GM19395 (cell line): ENCODE data around the gene CARD10.

ENCODE experiments used
- ATAC-seq: cut with Tn5 transposase; IDR thresholded peaks from one replicate; pipeline ENCODE4 v1.9.1; 2021; ENCODE audit warnings: mild to moderate bottlenecking, moderate library complexity; ENCODE audit not compliant: unreplicated experiment

Gene CARD10

DNA sequence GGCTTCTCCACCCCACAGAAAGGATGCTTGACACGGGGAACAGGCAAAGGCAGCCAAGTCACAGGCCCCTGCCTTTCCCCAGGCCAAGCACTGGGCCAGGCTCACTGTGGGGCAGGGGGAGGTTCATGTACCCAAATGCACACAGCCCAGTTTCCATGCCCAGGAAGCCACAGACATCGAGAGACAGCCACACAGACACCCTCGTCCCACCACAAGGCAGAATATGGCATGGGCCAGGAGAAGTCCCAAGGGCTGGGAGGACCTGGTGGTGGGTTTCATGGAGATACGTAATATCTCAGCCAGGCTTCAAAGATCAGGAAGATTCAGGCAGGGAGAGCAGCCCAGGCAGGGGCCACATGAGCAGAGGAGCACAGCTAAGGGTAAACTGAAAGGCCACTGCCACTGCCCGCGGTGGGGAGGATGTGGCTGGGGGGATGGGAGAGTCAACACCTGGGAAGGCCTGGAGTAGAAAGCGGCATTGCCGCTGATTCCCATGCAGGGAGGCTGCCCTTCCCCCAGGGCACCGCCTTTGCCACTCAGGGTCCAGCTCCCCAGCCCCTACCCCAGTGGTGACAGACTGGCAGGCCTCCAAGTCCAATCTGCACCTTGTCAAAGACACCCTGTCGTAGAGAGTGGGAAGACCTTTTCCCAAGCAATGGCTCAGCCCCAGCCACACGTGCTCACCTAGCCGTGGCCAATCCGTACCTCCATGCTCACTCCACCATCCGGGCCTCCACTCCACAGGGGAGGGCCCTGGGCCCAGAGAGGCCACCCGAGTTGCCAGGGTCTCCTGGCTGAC, 30.7 kb downstream of the CARD10 start:
- ATAC-seq, result no peak

- no peak for ATAC-seq
These were observed 31.6 kb downstream of the CARD10 start for GRCh38 chr22:37487571-37487970.

DNA sequence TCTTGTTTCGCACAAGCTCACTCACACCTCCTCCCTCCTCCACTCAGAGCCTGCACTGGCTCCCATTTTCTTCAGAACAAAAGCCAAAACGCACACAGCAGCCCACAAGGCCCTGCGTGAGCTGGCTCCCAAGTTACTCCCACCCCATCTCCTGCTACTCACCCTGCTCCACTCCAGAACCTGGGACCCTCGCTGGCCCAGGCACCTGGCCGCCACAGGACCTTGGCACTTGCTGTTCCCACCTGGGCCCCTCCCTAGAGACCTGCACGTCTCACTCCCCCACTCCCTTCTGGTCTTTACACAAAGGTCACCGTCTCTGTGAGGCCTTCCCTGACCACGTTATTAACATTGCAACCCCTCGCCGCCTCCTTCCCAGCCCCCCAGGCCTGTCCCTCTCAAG, 32.1 kb downstream of the CARD10 start:
- ATAC-seq, result no peak

- ATAC-seq, result peak; percentile 71
These were observed 32.9 kb downstream of the CARD10 start, which contains the start of gene MFNG for GRCh38 chr22:37486224-37486845. Gene MFNG (minus strand): TSS chr22:37486384. CDS start chr22:37486177, 207 bp downstream.

DNA sequence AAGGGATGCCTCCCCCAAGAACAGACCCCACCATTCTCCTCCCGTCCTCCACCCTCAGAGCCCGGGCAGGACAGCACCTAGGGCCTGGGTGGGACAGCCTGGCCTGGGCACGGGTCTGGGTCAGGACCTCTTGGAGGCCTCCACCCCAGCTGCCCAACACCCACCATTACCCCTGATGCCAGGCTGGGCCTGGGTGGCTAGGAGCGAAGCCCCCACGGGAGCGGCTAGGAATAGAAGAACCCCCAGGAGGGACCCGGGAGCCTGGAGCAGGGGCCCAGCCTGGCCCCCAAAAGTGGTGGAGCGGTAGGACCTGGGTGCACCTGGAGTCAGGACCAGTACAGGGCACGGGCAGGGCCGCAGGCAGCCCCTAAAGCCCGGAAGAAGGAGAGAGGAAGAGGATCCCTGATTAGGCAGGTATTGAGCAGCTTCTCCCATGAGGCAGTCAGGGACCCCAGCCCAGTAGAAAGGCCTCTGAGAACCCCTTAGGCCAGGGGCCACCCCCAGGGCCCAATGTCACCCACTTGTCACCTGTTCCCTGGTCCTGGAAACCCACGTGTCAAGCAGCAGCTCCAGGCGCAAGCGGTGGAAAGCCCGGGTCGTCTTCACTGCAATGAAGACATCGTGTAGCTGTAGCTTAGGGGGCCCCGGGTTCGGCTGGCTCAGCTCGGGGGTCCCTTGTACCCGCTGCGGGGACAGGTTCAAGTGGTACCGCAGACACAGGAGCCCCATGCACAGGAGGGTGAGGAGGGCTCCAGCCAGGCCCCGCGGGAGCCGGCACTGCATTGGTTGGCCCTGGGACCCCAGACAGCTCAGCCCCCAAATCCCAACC, 33.6 kb downstream of the CARD10 start:
- peak; percentile 28 for ATAC-seq

GRCh38 chr22:37484480-37485394, 34.5 kb downstream of the CARD10 start:
- no peak for ATAC-seq

- ATAC-seq, result no peak
These were observed 36.2 kb downstream of the CARD10 start for GRCh38 chr22:37483050-37483449.

GRCh38 chr22:37482244-37482643, 37.0 kb downstream of the CARD10 start:
- ATAC-seq, result no peak

- ATAC-seq, result no peak
These were observed 37.8 kb downstream of the CARD10 start for GRCh38 chr22:37481347-37481907.

GRCh38 chr22:37480387-37481346, 38.5 kb downstream of the CARD10 start:
- ATAC-seq, result no peak

DNA sequence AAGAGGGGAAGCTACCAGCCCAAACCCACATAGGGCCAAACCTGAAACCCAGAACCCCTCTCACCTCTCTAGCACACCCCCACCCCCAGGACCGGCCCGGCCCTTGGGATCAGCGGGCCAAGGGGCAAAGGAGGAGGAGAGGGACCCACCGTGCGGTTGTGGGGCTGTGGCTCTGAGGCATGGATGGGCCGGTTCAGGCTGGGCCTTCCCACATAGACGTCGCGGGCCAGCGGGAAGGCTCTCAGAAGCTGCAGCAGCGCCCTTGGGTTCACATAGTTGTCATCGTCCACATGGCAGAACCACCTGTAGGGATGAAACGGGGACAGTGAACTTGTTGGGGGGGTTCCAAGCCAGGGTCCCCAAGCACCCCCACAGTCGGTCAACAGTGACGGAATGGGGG, 40.0 kb downstream of the CARD10 start:
- ATAC-seq, result no peak

DNA sequence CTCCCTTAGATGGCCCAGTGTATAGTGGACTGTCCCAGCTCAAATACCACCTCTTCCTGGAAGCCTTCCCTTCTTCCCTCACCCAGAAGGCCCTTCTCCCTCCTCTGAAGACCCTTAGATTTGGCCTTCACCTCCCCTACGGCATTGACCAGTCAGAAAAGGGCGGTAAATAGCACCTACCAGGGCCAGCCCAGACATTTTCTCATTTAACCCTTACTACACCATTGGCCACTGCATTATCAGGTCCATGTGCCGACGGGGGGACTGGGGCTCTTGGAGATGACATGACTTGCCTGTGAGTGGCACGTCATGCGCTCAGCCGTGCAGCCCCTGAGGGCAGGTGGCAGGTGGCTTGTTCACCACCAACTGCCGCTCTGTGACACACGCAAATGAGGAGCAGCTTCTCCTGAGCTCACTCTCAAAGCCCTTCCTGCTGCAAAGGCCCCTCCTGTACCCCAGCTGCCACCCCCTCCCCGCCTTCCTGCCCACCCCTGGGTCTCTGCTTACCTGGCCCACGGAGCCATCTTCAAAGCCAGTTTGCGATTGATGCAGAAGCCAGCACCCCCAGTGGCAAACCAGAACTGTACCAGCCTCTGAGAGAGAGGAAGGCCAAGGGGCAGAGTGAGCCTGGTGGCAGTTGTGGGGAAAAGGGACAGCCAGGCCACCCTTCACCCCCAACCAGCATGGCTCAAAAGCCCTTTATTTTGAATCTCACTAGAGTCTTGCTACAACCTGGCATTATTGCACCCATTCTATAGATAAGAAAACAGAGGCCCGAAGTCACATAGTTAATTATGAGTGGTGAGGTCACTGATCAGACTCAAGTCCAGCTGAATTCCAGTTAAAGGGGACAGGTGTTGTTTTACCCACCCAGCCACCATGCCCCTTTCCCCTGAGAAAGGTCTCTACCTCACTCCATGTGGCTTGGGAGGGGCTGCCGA, 42.6 kb downstream of the CARD10 start:
- no peak for ATAC-seq

GRCh38 chr22:37474447-37475090, 44.6 kb downstream of the CARD10 start:
- no peak for ATAC-seq

DNA sequence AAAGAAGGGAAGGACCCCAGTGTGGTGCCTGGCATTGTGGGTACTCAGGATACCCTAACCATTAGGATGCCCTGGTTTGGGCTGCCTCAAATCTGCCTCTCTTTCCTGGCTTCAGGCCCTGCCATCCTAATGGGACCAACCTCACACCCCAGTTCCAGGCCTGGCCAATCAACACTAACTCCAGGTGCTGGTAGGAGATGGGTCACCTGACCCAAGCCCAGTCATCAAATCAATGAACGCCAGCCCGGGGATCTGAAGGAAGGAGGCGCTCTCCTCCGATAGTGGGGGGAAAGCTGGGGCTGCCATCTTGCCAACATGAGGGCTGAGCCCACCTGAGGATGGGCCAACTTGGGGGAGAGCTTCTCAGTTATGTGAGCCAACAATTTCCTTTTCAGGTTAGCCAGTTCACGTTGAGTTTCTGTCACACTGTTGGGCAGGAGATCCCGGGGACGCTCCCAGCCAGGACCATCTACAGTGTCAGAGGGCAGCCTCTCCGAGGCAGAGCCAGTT, 45.7 kb downstream of the CARD10 start:
- no peak for ATAC-seq

DNA sequence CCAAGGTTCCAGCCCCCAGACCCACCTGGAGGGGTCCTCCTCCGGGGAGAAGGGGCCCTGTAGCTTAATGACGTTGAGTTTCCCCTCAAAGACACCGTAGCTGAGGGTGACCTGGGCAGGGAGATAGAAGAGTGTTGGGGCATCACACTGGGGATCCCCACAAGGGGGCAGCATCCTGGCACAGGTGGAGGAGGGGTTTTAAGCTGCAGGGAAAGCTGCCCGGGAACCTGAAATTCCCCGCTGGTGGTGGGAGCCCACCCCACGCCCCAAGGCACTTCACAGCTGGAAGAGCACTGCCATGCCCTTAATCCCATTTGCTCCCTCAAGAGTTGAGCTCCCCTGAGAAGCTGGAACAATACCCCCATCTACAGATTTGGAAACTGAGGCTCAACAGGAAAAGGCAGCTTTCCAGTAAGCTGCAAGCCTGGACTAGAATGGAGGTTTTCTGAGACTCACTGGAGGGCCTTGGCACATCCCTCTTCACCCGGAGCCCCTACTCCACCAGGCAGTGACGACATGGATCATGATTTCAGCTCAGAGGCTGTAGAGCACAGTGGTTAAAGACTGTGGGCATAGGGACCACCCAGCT, 46.7 kb downstream of the CARD10 start:
- no peak for ATAC-seq

GRCh38 chr22:37471727-37472417, 47.3 kb downstream of the CARD10 start:
- ATAC-seq, result no peak
